ENCODE results near the gene PPP6R1. TPM values are rescaled to one million over a fixed set of nuclear protein-coding genes. Genes with fewer than 3 reads are reported as not detected.

PPP6R1 gene
- 10 to 100 TPM; 37.8 to 42.4 TPM for total RNA-seq
- long read RNA-seq, transcript PPP6R1-201 (24 exons, 3,961 nt): major isoform, 5 of 27 reads
- long read RNA-seq, partial matches to known transcripts: 16 of 27 reads
- long read RNA-seq, other reads (novel, unspliced or antisense): 3 of 27 reads

- ATAC-seq (peak; percentile 96 to 97), DNase-seq (peak; percentile 98)
- intact Hi-C loops (cut with DNase I): no loop called here
These were observed at the start of gene PPP6R1 for GRCh38 chr19:55258828-55259539. Gene PPP6R1 (minus strand): TSS chr19:55259017. CDS start chr19:55247103, 11,914 bp downstream.

DNA sequence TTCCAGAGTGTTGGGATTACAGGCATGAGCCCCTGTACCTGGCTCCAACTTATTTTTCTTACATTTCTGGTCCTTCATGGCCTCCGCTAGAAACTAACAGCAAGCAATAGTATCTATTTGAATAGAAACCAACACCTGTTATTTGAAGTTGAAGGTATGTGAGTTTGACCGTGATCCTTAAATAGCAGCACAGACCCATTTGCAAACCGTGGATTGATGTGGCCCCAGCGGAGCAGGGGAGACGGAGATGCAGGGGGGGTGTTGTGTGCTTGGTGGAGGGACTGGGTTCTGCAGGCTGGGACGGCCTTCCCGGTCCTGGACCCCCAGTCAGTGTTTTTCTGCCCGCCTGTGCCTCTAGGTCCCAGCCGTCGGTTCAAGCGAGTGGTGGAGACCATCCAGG, 49.5 kb upstream of the PPP6R1 start:
- intact Hi-C loops (cut with DNase I): loop anchor here in 1 of 2 donors (10.0 kb wide), 1 partner anchor 77 kb away; the partner anchor contains the start of genes RPL28 and TMEM238
- ATAC-seq (no peak), DNase-seq (no peak)

DNA sequence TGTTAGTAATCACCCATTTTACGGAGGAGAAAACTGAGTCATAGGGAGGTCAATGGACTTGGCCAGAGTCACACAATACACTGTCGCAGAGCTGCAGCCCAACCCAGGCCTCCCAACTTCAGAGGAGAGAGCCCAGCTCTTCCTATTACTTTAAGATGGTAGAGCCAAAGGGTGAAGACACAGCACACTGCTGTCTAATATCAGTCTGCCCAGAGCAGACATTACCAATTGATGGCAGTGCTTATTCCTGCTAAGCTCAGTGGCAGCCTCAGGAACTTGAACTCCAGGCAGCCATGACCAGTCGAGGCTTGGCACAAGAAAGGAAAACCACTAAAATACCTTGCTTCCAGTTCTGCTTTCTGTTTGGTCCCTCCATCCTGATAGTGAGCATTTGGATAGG, 47.9 kb upstream of the PPP6R1 start:
- no peak for ATAC-seq
- intact Hi-C loops (cut with DNase I): loop anchor here in 1 of 2 donors (10.0 kb wide), 1 partner anchor 78 kb away; the partner anchor contains the start of genes RPL28 and TMEM238
- DNase-seq: no peak

- DNase-seq (no peak), ATAC-seq (no peak)
- intact Hi-C loops (cut with DNase I): loop anchor here in 1 of 2 donors (10.0 kb wide), 1 partner anchor 79 kb away; the partner anchor contains the start of genes RPL28 and TMEM238
These were observed 47.3 kb upstream of the PPP6R1 start for GRCh38 chr19:55305983-55306562.

DNA sequence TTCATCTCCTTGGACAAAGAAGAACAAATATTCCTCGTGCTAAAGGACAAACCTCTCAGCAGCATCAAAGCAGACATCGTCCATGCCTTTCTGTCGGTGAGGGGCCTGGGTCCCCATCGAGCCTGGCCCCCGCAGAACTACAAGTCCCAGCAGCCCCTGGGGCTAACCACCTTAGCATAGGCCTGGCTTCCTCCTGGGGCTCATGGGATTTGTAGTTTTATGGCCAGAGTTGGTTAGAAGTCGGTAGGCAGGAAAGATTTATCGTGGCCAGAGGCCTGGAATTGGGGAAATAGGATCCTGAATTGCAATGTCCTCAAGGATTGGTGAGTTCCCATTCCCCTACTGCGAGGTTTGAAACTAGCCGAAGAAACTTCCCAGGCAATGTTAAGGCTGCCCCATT, 46.7 kb upstream of the PPP6R1 start:
- intact Hi-C loops (cut with DNase I): loop anchor here in 1 of 2 donors (10.0 kb wide), 1 partner anchor 79 kb away; the partner anchor contains the start of genes RPL28 and TMEM238
- peak; percentile 55 to 69 for ATAC-seq

DNA sequence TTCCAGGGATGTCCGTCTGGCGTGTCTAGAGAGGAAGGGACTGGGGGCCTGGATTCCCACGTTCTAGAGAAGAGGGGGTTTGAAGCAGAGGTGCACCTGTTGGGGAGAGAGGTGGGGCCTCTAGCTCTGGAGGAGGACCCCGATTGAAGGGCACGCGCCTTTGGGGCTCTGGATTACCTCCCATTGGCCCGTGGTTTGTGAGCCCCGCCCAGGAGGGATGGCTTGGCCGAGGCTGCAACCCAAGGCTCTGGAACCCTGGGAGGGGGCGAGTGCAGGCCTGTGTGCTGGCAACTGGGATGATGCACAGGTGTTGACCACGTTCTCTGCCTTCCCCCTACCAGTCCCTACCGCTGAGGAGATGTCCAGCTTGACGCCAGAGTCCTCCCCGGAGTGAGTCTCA, 46.2 kb upstream of the PPP6R1 start:
- no peak for DNase-seq
- no peak for ATAC-seq

More for the DNA sequence above, 46.7 kb upstream of the PPP6R1 start:
- DNase-seq: no peak

GRCh38 chr19:55304279-55304978, 45.6 kb upstream of the PPP6R1 start:
- intact Hi-C loops (cut with DNase I): loop anchor here (5.0 to 10.0 kb wide), 2 partner anchors 78 to 80 kb away; partner anchors contain the start of genes TMEM238 (in 2 of the 2) and RPL28 (in 1 of the 2)
- peak; percentile 53 for DNase-seq
- ATAC-seq: peak; percentile 18 to 36

More for the DNA sequence above, 46.2 kb upstream of the PPP6R1 start:
- intact Hi-C loops (cut with DNase I): loop anchor here (5.0 to 10.0 kb wide), 2 partner anchors 77 to 80 kb away; partner anchors contain the start of genes TMEM238 (in 2 of the 2) and RPL28 (in 1 of the 2)

GRCh38 chr19:55303477-55303876, 44.7 kb upstream of the PPP6R1 start:
- ATAC-seq (no peak), DNase-seq (no peak)
- intact Hi-C loops (cut with DNase I): loop anchor here (5.0 to 10.0 kb wide), 2 partner anchors 79 to 81 kb away; partner anchors contain the start of genes TMEM238 (in 2 of the 2) and RPL28 (in 1 of the 2)

- intact Hi-C loops (cut with DNase I): loop anchor here (5.0 to 10.0 kb wide), 2 partner anchors 80 to 82 kb away; partner anchors contain the start of genes TMEM238 (in 2 of the 2) and RPL28 (in 1 of the 2)
- ATAC-seq (no peak), DNase-seq (no peak)
These were observed 43.5 kb upstream of the PPP6R1 start for GRCh38 chr19:55302318-55302703.

GRCh38 chr19:55301459-55302317, 42.9 kb upstream of the PPP6R1 start:
- DNase-seq: peak; percentile 92
- peak; percentile 89 to 91 for ATAC-seq
- intact Hi-C loops (cut with DNase I): loop anchor here (5.0 to 10.0 kb wide), 2 partner anchors 81 to 83 kb away; partner anchors contain the start of genes TMEM238 (in 2 of the 2) and RPL28 (in 1 of the 2)

- no peak for DNase-seq
- intact Hi-C loops (cut with DNase I): loop anchor here (5.0 to 10.0 kb wide), 2 partner anchors 81 to 84 kb away; partner anchors contain the start of genes TMEM238 (in 2 of the 2) and RPL28 (in 1 of the 2)
- no peak for ATAC-seq
These were observed 42.2 kb upstream of the PPP6R1 start for GRCh38 chr19:55300886-55301458.

GRCh38 chr19:55299991-55300390, 41.2 kb upstream of the PPP6R1 start:
- DNase-seq (no peak), ATAC-seq (no peak)
- intact Hi-C loops (cut with DNase I): loop anchor here (5.0 to 10.0 kb wide), 2 partner anchors 82 to 85 kb away; partner anchors contain the start of genes TMEM238 (in 2 of the 2) and RPL28 (in 1 of the 2)

DNA sequence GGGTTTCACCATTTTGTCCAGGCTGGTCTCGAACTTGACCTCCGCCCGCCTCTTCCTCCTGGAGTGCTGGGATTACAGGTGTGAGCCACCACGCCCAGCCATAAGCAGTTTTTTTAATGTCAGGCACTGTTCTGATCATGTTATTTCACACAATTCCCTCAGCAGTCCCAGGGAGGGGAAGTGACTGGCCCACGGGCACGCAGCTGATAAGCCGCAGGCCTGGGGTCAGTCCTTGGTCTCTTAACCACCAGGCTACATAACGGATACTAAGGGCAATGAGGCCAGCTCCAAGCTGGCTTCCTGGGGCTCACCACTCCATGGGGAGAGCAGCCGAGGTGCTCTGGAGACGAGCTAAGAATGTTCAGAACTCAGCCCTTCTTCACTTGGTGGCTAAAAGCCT, 38.5 kb upstream of the PPP6R1 start:
- no peak for ATAC-seq
- intact Hi-C loops (cut with DNase I): no loop called here
- no peak for DNase-seq

- intact Hi-C loops (cut with DNase I): no loop called here
- DNase-seq (no peak), ATAC-seq (no peak)
These were observed 30.4 kb upstream of the PPP6R1 start for GRCh38 chr19:55289117-55289796.

DNA sequence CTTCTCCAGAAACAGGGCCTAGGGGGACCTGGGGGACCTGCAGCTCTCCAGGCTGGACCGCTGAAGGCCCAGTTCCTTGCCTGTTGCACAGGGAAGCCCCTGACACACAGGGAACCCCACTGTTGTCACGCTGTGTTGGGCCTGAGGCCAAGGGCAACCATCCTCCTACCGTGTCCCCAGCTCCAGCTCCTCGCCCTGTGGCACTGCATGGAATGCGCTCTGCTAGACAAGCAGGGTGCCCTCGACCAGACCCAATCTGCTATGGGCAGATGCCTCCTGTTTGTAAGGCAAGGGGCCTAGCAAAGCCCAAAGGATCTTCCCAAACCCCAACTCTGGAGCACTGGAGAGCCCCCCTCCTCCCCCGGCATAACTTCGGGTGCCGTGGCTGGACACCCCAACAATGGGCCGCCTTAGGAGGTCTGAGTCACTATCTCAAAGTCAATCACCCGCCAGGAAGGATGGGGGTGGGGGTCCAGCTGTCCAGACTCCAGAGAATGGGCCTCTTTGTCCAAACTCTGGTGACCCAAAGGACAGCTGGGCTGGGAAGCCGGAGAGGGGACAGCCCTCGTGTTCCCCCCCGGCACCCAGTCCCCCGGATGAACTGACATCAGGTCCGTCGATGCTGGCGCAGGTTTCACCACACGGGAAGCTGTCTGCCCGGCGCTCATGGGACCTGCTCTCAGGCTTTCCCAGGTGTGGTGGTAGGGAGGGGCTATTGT, 28.7 kb upstream of the PPP6R1 start:
- DNase-seq (no peak), ATAC-seq (peak in 1 of 2 donors; percentile 8)
- intact Hi-C loops (cut with DNase I): no loop called here

GRCh38 chr19:55285229-55285890, 26.5 kb upstream of the PPP6R1 start:
- DNase-seq: no peak
- ATAC-seq: no peak
- intact Hi-C loops (cut with DNase I): no loop called here

Measured in left cardiac atrium (tissue), 4 donors.